WTC11 (cell line): ENCODE results near the gene ANKRD13D. TPM values are rescaled to one million over a fixed set of nuclear protein-coding genes. Genes with fewer than 3 reads are reported as not detected.
A peak's percentile ranks its signal among the peaks of the same experiment; 100 is the strongest.

Experiments
- ATAC-seq: fragments of 200-7000 bp; cut with Tn5 transposase; 2 replicates; pipeline ENCODE4 v1.10.0; 2021; ENCODE audit warnings: mild to moderate bottlenecking, moderate library complexity
- CTCF ChIA-PET: fragments of 300-600 bp; sonication (Branson Sonifier 250); formaldehyde crosslinking; loops from one replicate; lab custom pipeline; 2021; ENCODE audit warnings: antibody characterized with exemption; lab: Charles Lee
- POLR2A ChIA-PET: fragments of 350-600 bp; sonication (Branson Sonifier 250); formaldehyde crosslinking; loops from one replicate; lab custom pipeline; 2021; ENCODE audit warnings: antibody characterized with exemption; lab: Charles Lee
- DNase-seq: peaks from one replicate; pipeline ENCODE4 v3.0.0; 2021; ENCODE audit warnings: low spot score
- H3K27ac Mint-ChIP-seq: 2 replicates; pipeline ENCODE4 v1.8.0; 2021; ENCODE audit warnings: mixed read lengths
- H3K27me3 Mint-ChIP-seq: 2 replicates; pipeline ENCODE4 v1.8.0; 2021; ENCODE audit warnings: low read depth, mild to moderate bottlenecking, moderate library complexity, mixed read lengths
- H3K36me3 Mint-ChIP-seq: 2 replicates; pipeline ENCODE4 v1.8.0; 2021; ENCODE audit warnings: mixed read lengths
- H3K4me1 Mint-ChIP-seq: 2 replicates; pipeline ENCODE4 v1.8.0; 2022; ENCODE audit warnings: mixed read lengths
- H3K4me3 Mint-ChIP-seq: 2 replicates; pipeline ENCODE4 v1.8.0; 2021; ENCODE audit warnings: mild to moderate bottlenecking, moderate library complexity, mixed read lengths
- H3K9me3 Mint-ChIP-seq: 2 replicates; pipeline ENCODE4 v1.8.0; 2021; ENCODE audit warnings: mixed read lengths
- CREM ChIP-seq: sonication (generic); formaldehyde crosslinking; IDR thresholded peaks from 2 replicates; pipeline ENCODE4 v1.8.1; 2022; ENCODE audit warnings: mild to moderate bottlenecking, missing genetic modification reagents, moderate library complexity
- E2F1 ChIP-seq: sonication (generic); formaldehyde crosslinking; IDR thresholded peaks from 2 replicates; pipeline ENCODE4 v1.8.0; 2022; ENCODE audit warnings: mild to moderate bottlenecking, missing genetic modification reagents
- EMX1 ChIP-seq: fragments of 250-450 bp; sonication (Bioruptor Pico); IDR thresholded peaks from 2 replicates; pipeline ENCODE4 v1.8.0; 2021; ENCODE audit warnings: mild to moderate bottlenecking
- ERG ChIP-seq: fragments of 250-450 bp; sonication (Bioruptor Pico); IDR thresholded peaks from 2 replicates; pipeline ENCODE4 v1.8.0; 2021; ENCODE audit warnings: mild to moderate bottlenecking
- ETV6 ChIP-seq: sonication (generic); formaldehyde crosslinking; IDR thresholded peaks from 2 replicates; pipeline ENCODE4 v1.8.1; 2022; ENCODE audit warnings: mild to moderate bottlenecking, missing genetic modification reagents
- FOXP1 ChIP-seq: sonication (generic); formaldehyde crosslinking; IDR thresholded peaks from 2 replicates; pipeline ENCODE4 v1.8.0; 2022; ENCODE audit warnings: missing genetic modification reagents, mild to moderate bottlenecking, moderate library complexity, borderline replicate concordance
- HMGXB4 ChIP-seq: sonication (generic); formaldehyde crosslinking; IDR thresholded peaks from 2 replicates; pipeline ENCODE4 v1.8.1; 2023; ENCODE audit warnings: mild to moderate bottlenecking, moderate library complexity, missing genetic modification reagents
- KAT7 ChIP-seq: sonication (generic); formaldehyde crosslinking; IDR thresholded peaks from 2 replicates; pipeline ENCODE4 v1.8.1; 2023; ENCODE audit warnings: missing genetic modification reagents, mild to moderate bottlenecking, borderline replicate concordance
- MLX ChIP-seq: sonication (generic); formaldehyde crosslinking; IDR thresholded peaks from 2 replicates; pipeline ENCODE4 v1.8.1; 2023; ENCODE audit warnings: mild to moderate bottlenecking, missing genetic modification reagents, moderate library complexity
- MYBL2 ChIP-seq: sonication (generic); formaldehyde crosslinking; IDR thresholded peaks from 2 replicates; pipeline ENCODE4 v1.8.1; 2023; ENCODE audit warnings: mild to moderate bottlenecking, moderate library complexity, missing genetic modification reagents
- NFE2L1 ChIP-seq: sonication (generic); formaldehyde crosslinking; IDR thresholded peaks from 2 replicates; pipeline ENCODE4 v1.8.1; 2023; ENCODE audit warnings: missing genetic modification reagents
- NR2C2 ChIP-seq: sonication (generic); formaldehyde crosslinking; IDR thresholded peaks from 2 replicates; pipeline ENCODE4 v1.8.0; 2022; ENCODE audit warnings: mild to moderate bottlenecking, missing genetic modification reagents
- SP1 ChIP-seq: sonication (generic); formaldehyde crosslinking; conservative IDR thresholded peaks from 2 replicates; pipeline ENCODE4 v1.8.1; 2022; ENCODE audit warnings: missing genetic modification reagents
- TEAD4 ChIP-seq: sonication (generic); formaldehyde crosslinking; IDR thresholded peaks from 2 replicates; pipeline ENCODE4 v1.8.0; 2022; ENCODE audit warnings: mild to moderate bottlenecking, missing genetic modification reagents
- TP53 ChIP-seq: sonication (generic); formaldehyde crosslinking; IDR thresholded peaks from 2 replicates; pipeline ENCODE4 v1.8.1; 2023; ENCODE audit warnings: mild to moderate bottlenecking, missing genetic modification reagents
- ZNF138 ChIP-seq: sonication (generic); formaldehyde crosslinking; conservative IDR thresholded peaks from 2 replicates; pipeline ENCODE4 v1.8.1; 2022; ENCODE audit warnings: mild to moderate bottlenecking, moderate library complexity, missing genetic modification reagents
- ZNF263 ChIP-seq: sonication (generic); formaldehyde crosslinking; IDR thresholded peaks from 2 replicates; pipeline ENCODE4 v1.8.1; 2022; ENCODE audit warnings: low read depth, mild to moderate bottlenecking, moderate library complexity, missing genetic modification reagents
- ZNF423 ChIP-seq: fragments of 250-450 bp; sonication (Bioruptor Pico); IDR thresholded peaks from 2 replicates; pipeline ENCODE4 v2.1.2; 2022; ENCODE audit warnings: mild to moderate bottlenecking, moderate library complexity
- ZNF671 ChIP-seq: fragments of 250-450 bp; sonication (Bioruptor Pico); IDR thresholded peaks from 2 replicates; pipeline ENCODE4 v1.8.0; 2021; ENCODE audit warnings: mild to moderate bottlenecking
- total RNA-seq: library from RNA; stranded (reverse); gene quantifications from 3 replicates; pipeline ENCODE4 v1.2.3, GENCODE V29; 2021
- TF ChIP-seq, protein P1 (sequence below): sonication (generic); formaldehyde crosslinking; IDR thresholded peaks from 2 replicates; pipeline ENCODE4 v1.8.0; 2022; ENCODE audit warnings: mild to moderate bottlenecking, missing genetic modification reagents
- TF ChIP-seq, protein P2 (sequence below): sonication (generic); formaldehyde crosslinking; IDR thresholded peaks from 2 replicates; pipeline ENCODE4 v1.8.1; 2023; ENCODE audit warnings: mild to moderate bottlenecking, missing genetic modification reagents, moderate library complexity
- TF ChIP-seq, protein P3 (sequence below): sonication (generic); formaldehyde crosslinking; IDR thresholded peaks from 2 replicates; pipeline ENCODE4 v1.8.0; 2022; ENCODE audit warnings: mild to moderate bottlenecking, missing genetic modification reagents

Gene ANKRD13D
- total RNA-seq, 1 experiment from 2014 or later = 55.5 TPM

DNA sequence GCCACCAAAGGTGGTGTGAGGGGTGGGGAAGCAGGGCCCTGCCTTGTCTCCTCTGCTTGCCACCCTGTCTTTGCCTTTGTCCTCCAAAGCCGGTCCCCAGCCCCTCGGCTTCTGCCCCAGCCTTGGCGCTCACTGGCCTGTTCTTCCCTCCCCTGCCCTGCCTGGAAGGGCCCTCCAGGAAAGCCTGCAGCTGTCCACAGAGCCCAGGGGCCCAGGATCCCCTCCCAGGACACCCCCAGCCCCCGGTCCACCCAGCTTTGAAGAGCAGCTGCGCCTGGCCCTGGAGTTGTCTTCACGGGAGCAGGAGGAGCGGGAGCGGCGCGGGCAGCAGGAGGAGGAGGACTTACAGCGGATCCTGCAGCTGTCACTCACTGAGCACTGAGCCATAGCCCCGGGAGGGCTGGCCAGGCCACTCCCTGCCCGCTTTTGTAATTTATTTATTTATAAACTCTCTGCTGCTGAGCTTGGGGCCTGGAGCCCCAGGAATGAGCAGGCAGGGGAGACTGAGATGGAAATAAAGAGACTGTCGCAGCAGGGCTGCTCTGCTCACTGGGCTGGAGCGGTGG is 12.9 kb downstream of the ANKRD13D start:
- H3K4me1 Mint-ChIP-seq = peaks cover 11% of the 10 kb centered on the region
- DNase-seq = peak; percentile 60

GRCh38 chr11:67302571-67303131 is 13.5 kb downstream of the ANKRD13D start:
- H3K27me3 Mint-ChIP-seq = peaks cover 4% of the 10 kb centered on the region; the same call in 1 of the 2 replicates

More for the DNA sequence above, 12.9 kb downstream of the ANKRD13D start:
- Mint-ChIP-seq H3K4me3 (peak overlapping the region; percentile 74), H3K9me3 (0 out of 2 replicates have a peak, but pooled peaks cover under 1% of the 10 kb centered on the region), H3K27ac (peak overlapping the region; percentile 57; the same call in 1 of the 2 replicates)
- TF ChIP-seq TEAD4 (CRISPR knock-in tag) (no peak), ZNF263 (CRISPR knock-in tag) (peak; percentile 92), TP53 (no peak)
- TF ChIP-seq, all 79 proteins: peak for 1
- Mint-ChIP-seq H3K27me3 (peaks cover 4% of the 10 kb centered on the region; the same call in 1 of the 2 replicates), H3K36me3 (peaks cover 14% of the 10 kb centered on the region)
- ChIA-PET POLR2A (interaction anchor here (0.7 to 1.6 kb wide), 7 partner anchors 8 to 165 kb away, joined by 3 to 24 read pairs (median 5); partner anchors contain the start of gene ANKRD13D), CTCF (interaction anchor here (0.6 to 5.3 kb wide), 15 partner anchors 9 to 312 kb away, joined by 3 to 103 read pairs (median 8); partner anchors contain the start of gene ANKRD13D)
- peak; percentile 46 for ATAC-seq

More at GRCh38 chr11:67302571-67303131, 13.5 kb downstream of the ANKRD13D start:
- H3K9me3 Mint-ChIP-seq = no peaks in the 10 kb centered on the region
- ATAC-seq (peak; percentile 56), DNase-seq (peak; percentile 67)
- H3K36me3 Mint-ChIP-seq = peaks cover 12% of the 10 kb centered on the region
- ChIA-PET CTCF (interaction anchor here (0.6 to 5.3 kb wide), 27 partner anchors 9 to 327 kb away, joined by 3 to 103 read pairs (median 6); partner anchors contain the start of genes ANKRD13D, GRK2, KDM2A and NUDT8), POLR2A (interaction anchor here (0.6 to 1.6 kb wide), 10 partner anchors 9 to 757 kb away, joined by 3 to 24 read pairs (median 3); partner anchors contain the start of genes ANKRD13D and ZDHHC24)
- H3K27ac Mint-ChIP-seq = peak overlapping the region; percentile 57; the same call in 1 of the 2 replicates
- H3K4me1 Mint-ChIP-seq = peaks cover 11% of the 10 kb centered on the region
- peak; percentile 68; the same call in 1 of the 2 replicates for TF ChIP-seq MYBL2 (CRISPR knock-in tag)
- peak; percentile 63 for TF ChIP-seq FOXP1 (CRISPR knock-in tag)
- TF ChIP-seq ERG (CRISPR knock-in tag) = 0 out of 2 replicates have a peak, but pooled peaks have one; percentile 45
- 0 out of 2 replicates have a peak, but pooled peaks have one; percentile 34 for TF ChIP-seq CREM (CRISPR knock-in tag)
- 0 out of 2 replicates have a peak, but pooled peaks have one; percentile 34 for TF ChIP-seq KAT7 (CRISPR knock-in tag)
- TF ChIP-seq, protein P1, sequence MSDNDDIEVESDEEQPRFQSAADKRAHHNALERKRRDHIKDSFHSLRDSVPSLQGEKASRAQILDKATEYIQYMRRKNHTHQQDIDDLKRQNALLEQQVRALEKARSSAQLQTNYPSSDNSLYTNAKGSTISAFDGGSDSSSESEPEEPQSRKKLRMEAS (CRISPR knock-in tag) = peak; percentile 81
- TF ChIP-seq, protein P2, sequence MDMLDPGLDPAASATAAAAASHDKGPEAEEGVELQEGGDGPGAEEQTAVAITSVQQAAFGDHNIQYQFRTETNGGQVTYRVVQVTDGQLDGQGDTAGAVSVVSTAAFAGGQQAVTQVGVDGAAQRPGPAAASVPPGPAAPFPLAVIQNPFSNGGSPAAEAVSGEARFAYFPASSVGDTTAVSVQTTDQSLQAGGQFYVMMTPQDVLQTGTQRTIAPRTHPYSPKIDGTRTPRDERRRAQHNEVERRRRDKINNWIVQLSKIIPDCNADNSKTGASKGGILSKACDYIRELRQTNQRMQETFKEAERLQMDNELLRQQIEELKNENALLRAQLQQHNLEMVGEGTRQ (CRISPR knock-in tag) = peak; percentile 90
- TF ChIP-seq EMX1 = 0 out of 2 replicates have a peak, but pooled peaks have one; percentile 44
- TF ChIP-seq ETV6 (CRISPR knock-in tag) = peak; percentile 47; the same call in 1 of the 2 replicates
- TF ChIP-seq ZNF671 = no peak
- TF ChIP-seq E2F1 (CRISPR knock-in tag) = peak; percentile 80; the same call in 1 of the 2 replicates
- no peak for TF ChIP-seq ZNF138
- peak; percentile 65; the same call in 1 of the 2 replicates for TF ChIP-seq NFE2L1 (CRISPR knock-in tag)
- TF ChIP-seq, protein P3, sequence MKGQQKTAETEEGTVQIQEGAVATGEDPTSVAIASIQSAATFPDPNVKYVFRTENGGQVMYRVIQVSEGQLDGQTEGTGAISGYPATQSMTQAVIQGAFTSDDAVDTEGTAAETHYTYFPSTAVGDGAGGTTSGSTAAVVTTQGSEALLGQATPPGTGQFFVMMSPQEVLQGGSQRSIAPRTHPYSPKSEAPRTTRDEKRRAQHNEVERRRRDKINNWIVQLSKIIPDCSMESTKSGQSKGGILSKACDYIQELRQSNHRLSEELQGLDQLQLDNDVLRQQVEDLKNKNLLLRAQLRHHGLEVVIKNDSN (CRISPR knock-in tag) = peak; percentile 89
- peak; percentile 60 for TF ChIP-seq ZNF423 (CRISPR knock-in tag)
- 0 out of 2 replicates have a peak, but pooled peaks have one; percentile 8 for TF ChIP-seq SP1 (CRISPR knock-in tag)
- peak; percentile 34; the same call in 1 of the 2 replicates for TF ChIP-seq HMGXB4 (CRISPR knock-in tag)
- no peak for TF ChIP-seq NR2C2 (CRISPR knock-in tag)
- TF ChIP-seq MLX = no peak
- peak overlapping the region; percentile 74 for H3K4me3 Mint-ChIP-seq
